Gastroesophageal sphincter (tissue), 3 donors: Measurements from ENCODE around the gene DDAH2.

Source experiments
- CTCF ChIP-seq, 4 experiments: fragments of 200-600 bp in 2 of 4; fragments of 450-650 bp in 2 of 4; sonication (generic) in 1 of 4; IDR thresholded peaks; one replicate each; pipeline ENCODE4 v1.5.1; 2017 to 2019; ENCODE audit warnings: antibody characterized with exemption in 4 of 4, mild to moderate bottlenecking in 2 of 4, moderate library complexity in 2 of 4
- POLR2A ChIP-seq, 2 donors: fragments of 450-650 bp; IDR thresholded peaks; one replicate each; pipeline ENCODE4 v1.6.1; 2017; ENCODE audit warnings: antibody characterized with exemption in 2 of 2, mild to moderate bottlenecking in 2 of 2, moderate library complexity in 1 of 2

GRCh38 chr6:31689249-31690110 is 39.6 kb downstream of the DDAH2 start:
- TF ChIP-seq CTCF (IDR thresholded peaks at IDR 0.05) (no peak), POLR2A (IDR thresholded peaks at IDR 0.05) (no peak)
